HPDE6-E6E7 (cell line): ENCODE measurements around the gene CACNB3.
"Not testable (repeated sequence)": the region's sequence is repeated elsewhere in the genome, so short reads cannot be mapped to it uniquely, and the experiment has no call there.

Experiments used
- DNase-seq: peaks from one replicate; pipeline ENCODE4 v3.0.0; 2011; ENCODE audit warnings: missing footprints; ENCODE audit errors: extremely low spot score

Gene CACNB3

DNA sequence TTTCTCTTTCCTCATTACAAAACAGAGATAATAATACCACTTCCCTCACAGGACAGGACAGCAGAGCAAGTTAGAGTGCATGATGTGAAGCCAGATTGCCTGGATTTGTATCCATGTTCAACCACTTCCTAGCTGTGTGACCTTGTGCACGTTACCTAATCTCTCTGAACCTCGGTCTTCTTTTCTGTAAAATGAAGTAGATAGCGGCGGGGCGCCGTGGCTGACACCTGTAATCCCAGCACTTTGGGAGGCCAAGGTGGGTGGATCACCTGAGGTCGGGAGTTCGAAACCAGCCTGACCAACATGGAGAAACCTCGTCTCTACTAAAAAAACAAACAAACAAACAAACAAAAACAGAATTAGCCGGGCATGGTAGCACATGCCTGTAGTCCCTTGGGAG is 36.6 kb downstream of the CACNB3 start:
- not testable (repeated sequence) for DNase-seq

- no peak for DNase-seq
Observed at GRCh38 chr12:48856379-48856778, 38.1 kb downstream of the CACNB3 start.

DNA sequence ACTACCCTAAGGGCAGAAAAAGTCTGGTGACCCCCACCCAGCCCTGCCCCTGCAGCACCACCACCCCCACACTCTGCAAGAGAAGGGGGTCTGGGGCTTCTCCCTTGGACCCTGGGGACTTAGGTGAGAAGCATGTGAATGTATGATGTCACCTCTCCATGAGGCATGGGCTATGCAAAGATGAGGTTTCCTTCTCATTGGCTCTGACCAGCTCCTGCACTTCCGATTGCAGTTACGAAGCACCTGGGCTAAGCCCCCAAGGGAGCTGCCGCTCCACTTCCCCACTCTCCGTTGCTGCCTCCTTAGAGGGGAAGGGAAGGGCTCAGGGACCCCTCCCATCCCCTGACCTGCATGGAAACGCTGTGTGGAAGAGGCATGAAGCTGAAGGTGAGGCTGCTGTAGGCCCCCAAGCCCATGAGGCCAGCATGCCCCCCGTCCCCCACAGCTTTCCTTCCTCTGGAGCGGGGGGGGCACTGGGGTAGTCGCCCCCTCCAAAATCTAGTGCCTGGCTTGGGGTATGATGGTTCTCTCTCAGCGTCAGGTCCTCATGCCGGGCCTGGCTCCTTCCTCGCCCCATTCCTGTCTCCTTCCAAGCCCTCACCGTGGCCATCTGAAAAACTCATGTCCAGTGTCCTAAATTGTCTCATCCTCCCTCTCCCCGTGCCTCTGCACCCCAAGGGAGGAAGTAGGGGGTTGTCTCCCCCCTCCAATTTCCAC is 39.1 kb downstream of the CACNB3 start:
- DNase-seq, result no peak

- DNase-seq, result no peak
Observed at GRCh38 chr12:48858043-48858442, 39.7 kb downstream of the CACNB3 start.

- DNase-seq, result no peak
Observed at GRCh38 chr12:48859607-48860006, 41.3 kb downstream of the CACNB3 start.

GRCh38 chr12:48860236-48860635 is 41.9 kb downstream of the CACNB3 start:
- not testable (repeated sequence) for DNase-seq

GRCh38 chr12:48861111-48861510 is 42.8 kb downstream of the CACNB3 start:
- no peak for DNase-seq

DNA sequence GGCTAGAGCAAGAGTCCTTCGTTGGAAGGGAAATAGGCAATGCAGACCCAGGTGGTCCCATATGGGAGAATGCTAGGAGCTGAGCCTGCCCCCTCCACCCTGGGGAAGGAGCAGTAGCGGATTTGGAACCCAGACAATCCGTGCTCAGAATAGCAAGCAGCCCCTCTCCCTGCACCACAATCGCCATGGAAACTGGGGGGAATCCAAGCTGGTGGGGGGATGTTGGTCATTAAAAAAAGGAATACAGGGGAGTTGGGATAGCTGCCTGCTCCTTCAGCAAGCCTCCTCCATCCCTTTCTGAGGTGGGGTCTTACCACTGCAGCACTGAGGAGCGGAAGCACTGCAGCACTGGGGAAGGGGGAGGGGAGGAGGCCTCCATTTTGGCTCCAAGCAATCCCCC is 44.5 kb downstream of the CACNB3 start:
- DNase-seq, result no peak

DNA sequence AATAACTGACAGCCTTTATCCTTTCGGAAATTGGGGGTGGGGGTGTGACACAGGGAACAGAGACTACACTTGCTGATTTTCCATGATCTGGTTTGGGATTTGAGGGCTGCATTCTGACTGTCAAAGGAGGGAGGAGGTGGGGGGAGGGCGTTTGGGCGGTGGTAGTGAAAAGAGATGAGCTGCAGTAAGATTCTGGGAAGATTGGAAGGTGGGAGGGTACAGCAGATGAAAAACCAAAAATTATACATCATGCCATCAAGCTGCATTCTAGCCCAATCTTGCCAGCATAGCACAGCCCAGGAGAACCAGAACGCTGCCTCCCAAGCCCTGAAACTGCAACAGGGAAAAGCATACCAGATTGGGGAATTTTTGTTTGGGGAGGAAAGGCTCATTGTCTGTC is 45.0 kb downstream of the CACNB3 start:
- DNase-seq, result no peak

DNA sequence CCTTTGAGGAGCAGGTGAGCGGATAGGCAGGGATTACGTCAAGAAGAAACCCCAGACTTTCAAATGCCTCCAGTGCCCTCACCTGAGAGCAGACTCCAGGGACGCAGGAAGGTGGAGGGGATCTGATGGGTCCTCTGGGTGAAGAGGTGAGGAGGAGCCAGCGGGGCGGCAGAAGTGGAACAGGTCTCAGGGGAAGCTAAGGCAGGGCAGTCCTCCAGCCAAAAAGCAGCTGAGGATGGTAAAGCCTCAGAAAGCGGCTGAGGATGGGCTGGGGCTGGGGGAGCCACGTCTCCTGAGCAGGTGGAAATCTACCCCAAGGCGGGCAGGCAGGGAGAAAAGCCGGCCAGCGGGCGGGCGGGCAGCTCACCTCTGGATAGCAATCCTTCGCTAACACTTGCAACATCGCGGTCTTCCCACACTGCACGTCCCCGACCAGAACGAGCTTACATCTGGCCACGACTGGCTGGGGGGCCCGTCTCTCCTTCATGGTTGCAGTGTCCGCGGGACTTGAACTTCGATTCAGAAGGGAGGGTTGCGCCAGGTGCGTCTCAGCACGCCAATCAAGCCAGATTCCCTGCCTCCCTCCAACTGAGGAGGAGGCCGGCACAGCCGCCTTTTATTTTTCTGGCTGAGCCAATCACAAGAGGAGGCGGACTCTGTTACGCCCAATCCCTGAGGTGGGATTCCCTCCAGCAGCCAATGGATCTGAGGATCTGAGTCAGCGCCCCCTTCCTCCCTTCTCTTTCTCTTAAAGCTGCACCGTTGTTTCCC is 47.2 kb downstream of the CACNB3 start, which contains the start of gene RND1:
Gene RND1 (minus strand): TSS at position 590 of the 771 bp plus-strand sequence. CDS start 103 bp downstream, at position 487.
- DNase-seq, result peak; percentile 94

GRCh38 chr12:48866052-48866711 is 47.9 kb downstream of the CACNB3 start:
- no peak for DNase-seq

DNA sequence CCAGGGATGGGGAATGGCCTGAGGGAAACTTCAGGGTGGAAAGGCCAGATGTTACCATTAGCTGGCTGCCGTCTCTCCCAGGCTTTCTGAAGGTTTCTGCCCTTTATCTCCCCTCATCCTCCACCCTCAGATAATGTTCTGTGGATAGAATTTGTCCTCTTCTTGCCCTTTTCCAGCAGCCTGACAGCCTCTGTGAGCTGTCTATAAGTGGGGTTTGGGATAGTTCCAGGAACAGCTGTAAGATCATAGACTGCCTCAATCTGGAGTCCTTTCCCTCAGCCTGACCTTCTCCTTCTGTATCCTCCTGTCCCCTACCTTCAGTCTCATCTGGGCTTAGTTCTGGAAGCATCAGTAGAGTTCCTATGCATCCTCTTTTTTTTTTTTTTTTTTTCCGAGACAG is 50.2 kb downstream of the CACNB3 start:
- DNase-seq, result no peak

DNA sequence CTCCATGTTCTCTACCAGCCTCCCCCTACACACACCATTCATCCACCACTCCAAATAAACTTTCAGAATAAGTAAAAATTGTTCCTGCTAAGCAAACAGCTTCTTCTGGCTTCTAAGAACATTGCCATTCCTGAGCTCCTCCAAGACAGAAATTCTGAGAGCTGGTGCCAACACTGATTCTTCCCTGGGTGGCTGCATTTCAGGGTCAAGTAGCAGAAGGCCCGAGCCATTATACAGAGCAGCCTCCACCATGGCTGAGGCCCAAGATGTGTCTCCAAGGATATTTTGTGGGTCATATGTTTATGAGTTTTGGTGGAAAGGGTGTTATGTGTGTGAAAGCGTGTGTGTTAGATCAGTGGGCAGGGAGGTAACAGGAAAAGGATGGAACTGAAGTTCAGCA is 50.9 kb downstream of the CACNB3 start:
- no peak for DNase-seq

DNA sequence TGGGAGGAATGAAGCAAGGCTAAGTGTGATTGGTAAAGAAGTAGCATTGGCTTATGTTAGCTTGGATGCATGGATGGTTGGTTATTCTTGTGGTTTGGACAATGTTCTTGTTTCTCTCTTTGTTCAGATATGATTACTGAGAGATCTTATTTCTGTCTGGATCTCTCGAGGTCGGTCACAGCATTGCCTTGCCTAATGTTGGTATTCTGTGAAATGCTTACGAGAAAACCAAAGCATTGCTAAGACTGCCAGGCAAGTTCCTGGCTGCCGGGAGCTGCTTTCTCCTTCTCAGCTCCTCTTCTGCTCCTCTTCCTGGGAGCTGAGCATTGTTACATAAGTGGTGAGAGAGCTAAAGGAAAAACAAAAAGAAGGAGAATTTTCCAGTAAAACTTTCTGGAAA is 54.8 kb downstream of the CACNB3 start:
- DNase-seq, result no peak

DNA sequence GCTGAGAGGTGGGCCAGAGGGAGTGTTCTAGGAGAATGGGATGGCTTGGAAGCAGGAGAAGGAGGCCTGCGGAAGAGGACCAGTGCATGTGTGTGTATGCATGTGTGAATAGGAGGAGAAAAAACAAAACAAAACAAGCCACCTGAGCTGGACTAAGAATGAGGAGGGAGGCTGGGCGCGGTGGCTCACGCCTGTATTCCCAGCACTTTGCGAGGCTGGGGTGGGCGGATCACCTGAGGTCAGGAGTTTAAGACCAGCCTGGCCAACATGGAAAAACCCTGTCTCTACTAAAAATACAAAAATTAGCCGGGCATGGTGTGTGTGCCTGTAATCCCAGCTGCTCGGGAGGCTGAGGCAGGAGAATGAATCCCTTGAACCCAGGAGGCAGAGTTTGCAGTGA is 55.2 kb downstream of the CACNB3 start:
- DNase-seq, result not testable (repeated sequence)

DNA sequence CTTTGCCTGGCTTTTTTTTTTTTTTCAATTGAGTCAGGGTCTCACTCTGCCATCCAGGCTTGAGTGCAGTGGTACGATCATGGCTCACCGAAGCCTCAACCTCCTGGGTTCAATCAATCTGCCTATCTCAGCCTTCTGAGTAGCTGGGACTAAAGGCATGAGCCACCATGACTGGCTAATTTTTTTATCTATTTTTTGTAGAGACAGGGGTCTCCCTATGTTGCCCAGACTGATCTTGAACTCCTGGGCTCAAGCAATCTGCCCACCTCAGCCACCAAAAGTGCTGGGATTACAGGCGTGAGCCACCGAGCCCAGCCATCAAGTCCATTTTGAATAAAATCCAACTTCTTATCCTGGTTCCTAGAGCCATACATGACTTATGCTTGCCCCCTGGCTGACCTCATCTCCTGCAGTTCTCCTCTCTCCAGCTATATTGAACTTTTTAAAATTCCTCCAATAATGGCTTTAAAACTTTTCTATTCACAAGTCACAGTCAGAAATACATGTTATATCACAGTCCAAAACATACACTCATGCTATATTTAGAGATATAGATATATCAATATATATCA is 57.7 kb downstream of the CACNB3 start:
- DNase-seq, result no peak
